GM19397 (cell line): ENCODE results near the gene PHLDB3.
"Not testable (repeated sequence)": the region's sequence is repeated elsewhere in the genome, so short reads cannot be mapped to it uniquely, and the experiment has no call there.

Source experiments
- ATAC-seq: cut with Tn5 transposase; IDR thresholded peaks from one replicate; pipeline ENCODE4 v1.9.1; 2021; ENCODE audit warnings: mild to moderate bottlenecking, moderate library complexity; ENCODE audit not compliant: unreplicated experiment

Gene PHLDB3

DNA sequence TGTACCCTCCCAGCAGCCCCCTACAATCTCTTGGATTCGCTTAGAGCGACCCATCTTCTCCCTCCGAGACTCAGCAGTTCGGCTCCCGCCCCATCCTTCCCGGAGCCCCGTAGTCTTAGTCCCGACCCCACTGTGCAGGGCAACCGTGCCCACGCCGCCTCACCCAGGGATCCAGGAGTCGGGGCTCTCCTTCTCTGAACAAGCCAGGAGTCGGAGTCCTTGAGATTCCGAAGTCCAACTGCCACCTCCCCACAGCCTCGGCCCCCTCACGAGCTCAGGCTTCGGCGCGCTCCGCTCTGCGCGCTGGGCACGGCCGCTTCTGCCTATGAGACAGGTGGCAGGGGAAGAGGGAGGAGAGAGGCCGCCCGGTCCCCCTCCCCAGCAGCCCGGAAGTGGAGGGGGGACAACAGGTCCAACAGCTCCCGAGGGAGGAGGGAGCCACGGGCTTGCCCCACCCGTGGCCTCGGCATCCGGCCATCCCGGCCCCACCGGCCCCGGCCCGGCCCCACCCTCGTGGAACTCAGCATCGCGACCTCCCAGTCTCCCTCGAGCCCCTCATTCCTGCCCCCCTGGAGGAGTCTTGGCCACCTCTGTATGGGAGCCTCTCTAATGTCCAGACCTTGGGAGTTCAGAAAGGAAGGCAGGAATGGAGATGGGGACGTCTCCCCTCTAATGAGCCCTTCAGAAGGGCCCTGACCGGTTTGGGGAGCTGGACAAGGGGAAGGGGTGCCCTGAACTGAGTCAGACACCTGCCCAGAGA lies at the start of gene PHLDB3:
Gene PHLDB3, minus strand, starts transcription at position 321 of the 760 bp plus-strand sequence. CDS start 628 bp downstream, outside the sequence.
- ATAC-seq, result peak; percentile 26

DNA sequence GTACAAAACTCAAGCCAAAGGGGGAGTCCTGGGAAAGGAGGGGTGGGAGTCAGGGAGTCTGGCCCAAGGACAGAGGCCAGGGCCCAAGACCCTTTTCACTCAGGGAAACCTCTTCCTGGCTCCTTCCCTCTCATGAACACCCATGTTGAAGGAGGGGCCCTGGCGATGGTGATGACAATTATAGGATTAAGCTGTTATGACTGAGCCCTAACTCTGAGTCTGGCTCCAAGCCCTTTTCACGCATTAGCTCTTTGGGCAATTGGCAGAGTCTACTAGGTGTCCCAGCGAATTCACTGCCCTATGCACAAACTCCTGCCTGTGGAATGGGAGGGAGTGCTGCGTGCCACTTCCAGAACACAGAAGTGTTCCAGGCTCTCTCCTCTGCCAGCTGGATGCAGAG lies 49.1 kb upstream of the PHLDB3 start:
- no peak for ATAC-seq

DNA sequence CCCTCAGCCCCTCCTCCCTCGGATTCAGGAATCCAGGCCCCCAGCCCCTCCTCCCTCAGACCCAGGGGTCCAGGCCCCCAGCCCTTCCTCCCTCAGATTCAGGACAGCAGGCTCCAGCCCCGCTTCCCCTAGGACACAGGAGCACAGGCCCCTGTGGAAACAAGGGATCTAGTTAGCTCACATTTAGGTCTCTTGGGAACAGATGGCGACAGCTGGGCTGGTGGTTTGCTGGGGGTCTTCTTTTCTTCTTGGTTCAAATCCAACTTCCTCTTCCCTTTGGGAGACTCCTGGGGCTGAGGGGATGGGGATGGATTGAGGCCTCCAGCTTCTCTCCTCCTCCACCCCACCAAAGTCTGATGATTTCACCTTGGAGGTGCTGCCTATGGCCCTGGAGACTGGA lies 48.1 kb upstream of the PHLDB3 start:
- ATAC-seq, result no peak

DNA sequence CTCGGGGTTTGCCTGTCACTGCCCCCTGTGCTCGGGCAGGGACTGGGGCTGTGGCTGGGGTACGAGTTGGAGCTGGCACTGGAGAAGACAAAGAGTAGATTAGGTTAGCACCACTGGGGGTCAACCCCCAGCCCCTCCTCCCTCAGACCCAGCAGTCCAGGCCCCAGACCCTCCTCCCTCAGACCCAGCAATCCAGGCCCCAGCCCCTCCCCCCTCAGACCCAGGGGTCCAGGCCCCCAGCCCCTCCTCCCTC lies 47.6 kb upstream of the PHLDB3 start:
- ATAC-seq, result no peak

DNA sequence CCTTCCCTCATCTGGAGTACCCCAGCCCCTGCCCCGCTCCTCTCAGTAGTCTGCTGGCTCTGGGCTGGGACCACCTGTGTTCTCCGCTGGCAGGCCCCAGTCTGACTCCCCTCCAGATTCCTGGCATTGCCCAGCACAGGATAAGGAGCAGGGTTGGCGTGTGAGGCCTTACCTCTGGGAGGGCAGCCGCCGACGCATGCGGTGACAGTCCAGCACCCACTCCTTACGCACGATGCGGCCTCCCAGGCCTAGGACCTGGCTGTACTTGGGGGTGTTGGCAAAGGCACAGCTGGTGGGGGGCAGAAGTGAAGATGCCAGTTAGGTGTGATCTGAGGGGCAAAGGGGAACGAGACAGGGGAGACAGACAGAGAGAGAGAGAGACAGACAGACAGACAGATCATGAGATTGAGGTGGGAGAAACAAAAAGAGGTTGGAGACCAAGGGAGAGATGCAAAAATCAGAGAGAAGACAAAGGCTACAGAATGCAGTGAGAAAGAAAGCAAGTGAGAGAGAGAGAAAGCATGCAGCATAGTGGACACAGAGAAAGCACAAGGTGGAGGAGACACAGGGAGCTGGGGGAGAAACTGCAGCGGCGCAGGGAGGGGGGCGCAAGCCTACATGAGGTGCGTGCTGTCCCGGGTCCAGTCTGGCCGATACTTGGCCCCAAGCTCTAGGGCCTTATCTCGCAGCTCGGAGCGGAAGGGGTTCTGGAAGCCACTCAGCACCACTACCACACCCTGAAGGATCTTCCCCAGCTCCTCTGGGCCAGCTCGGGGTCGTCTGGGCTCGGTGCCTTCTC lies 47.1 kb upstream of the PHLDB3 start:
- no peak for ATAC-seq

DNA sequence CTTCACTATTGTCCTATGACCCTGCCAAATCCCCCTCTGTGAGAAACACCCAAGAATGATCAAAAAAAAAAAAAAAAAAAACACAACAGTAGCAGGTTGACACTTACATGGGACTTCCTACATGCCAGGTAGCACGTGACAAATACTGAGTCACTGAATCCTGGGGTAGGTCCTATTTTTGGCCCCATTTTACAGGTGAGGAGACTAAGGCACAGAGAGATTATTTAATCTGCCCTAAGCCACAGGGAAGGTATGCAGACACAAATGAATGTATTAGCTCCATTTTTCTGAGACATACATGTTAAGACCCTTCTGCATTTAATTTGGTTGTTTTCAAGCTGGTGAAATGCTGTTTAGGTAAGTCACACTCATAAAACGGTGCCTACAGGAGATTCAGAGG lies 44.2 kb upstream of the PHLDB3 start:
- ATAC-seq, result no peak

DNA sequence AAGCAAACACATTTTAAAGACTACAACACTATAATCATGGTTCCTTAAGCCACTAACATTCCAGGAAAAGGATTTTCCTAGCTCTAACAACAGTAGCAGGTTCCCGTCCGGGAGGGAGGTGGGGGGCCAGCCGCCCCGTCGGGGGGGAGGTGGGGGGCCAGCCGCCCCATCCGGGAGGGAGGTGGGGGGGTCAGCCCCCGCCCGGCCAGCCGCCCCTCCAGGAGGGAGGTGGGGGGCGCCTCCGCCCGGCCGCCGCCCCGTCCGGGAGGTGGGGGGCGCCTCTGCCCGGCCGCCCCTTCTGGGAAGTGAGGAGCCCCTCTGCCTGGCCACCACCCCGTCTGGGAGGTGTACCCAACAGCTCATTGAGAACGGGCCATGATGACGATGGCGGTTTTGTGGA lies 43.4 kb upstream of the PHLDB3 start:
- ATAC-seq, result not testable (repeated sequence)

DNA sequence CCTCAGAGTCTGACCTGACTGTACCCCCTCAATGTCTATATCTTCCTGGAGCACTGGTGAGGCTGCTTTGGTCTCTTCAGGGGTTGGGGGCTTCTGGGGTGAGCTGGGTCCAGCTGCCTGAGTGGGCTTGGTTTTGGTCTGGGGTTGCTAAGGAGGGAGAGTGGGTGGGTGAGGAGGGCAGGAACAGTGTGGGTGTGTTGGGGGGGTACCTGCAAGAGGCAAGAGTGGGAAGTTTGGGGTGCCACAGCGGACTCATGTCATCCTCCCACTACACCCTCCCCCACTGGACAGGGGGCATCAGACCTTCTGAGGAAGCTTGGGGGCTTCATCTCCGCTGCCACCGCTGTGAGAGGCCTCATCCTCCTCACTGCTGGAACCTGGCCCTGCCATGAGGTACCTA lies 42.0 kb upstream of the PHLDB3 start:
- no peak for ATAC-seq

DNA sequence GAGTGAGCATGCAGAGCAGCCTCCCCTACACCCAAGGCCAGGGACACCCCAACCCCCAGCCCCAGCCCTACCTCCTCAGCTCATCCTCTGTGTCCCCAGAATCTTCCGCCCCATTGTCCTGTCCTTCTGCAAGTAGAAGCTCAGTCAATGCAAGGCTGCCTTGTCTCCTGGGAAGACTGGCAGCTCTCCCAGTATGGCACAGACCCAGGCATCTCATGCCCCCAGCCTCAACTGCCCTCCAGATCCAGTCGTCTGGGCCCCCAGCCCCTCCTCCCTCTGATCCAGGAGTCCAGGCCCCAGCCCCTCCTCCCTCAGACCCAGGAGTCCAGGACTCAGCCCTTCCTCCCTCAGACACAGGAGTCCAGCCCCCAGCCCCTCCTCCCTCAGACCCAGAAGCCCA lies 41.4 kb upstream of the PHLDB3 start:
- ATAC-seq, result no peak

DNA sequence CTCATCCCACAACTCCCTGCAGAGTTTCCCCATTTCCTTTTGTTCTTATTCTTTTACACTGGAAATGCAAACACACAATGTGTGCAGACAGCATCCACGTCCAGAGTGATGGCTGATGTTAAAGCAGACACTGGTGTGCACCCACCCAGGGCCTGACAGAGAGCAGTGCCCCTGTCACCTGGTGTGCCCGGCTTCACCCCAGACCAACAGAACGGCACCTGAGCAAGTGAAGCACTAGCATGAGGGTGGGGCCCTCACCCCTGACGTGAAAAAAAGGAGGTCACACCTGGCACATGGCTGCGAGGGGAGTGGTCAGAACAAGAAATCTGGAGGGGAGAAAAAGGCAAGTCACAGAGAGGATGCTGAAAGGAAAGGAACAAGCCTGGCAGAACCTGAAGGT lies 40.7 kb upstream of the PHLDB3 start:
- ATAC-seq, result no peak

DNA sequence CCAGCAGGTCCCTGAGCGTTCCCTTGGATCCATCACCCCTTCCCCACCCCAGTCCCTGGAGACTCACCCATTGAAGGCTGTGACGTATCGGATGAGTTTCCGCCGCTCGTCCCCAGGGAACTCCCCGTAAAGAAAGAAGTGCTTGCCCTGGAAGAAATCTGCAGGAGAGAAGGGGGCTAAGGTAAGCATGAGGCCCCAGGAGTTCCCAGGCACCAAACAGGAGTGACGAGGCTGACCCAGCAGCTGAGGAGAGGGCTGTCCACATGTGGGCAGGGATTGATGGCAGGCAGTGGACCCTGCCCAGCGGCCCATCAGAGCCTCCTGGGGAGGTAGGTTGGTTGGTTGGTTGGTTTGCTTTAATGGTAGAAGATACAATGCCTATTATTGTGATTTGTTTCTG lies 39.5 kb upstream of the PHLDB3 start:
- no peak for ATAC-seq

DNA sequence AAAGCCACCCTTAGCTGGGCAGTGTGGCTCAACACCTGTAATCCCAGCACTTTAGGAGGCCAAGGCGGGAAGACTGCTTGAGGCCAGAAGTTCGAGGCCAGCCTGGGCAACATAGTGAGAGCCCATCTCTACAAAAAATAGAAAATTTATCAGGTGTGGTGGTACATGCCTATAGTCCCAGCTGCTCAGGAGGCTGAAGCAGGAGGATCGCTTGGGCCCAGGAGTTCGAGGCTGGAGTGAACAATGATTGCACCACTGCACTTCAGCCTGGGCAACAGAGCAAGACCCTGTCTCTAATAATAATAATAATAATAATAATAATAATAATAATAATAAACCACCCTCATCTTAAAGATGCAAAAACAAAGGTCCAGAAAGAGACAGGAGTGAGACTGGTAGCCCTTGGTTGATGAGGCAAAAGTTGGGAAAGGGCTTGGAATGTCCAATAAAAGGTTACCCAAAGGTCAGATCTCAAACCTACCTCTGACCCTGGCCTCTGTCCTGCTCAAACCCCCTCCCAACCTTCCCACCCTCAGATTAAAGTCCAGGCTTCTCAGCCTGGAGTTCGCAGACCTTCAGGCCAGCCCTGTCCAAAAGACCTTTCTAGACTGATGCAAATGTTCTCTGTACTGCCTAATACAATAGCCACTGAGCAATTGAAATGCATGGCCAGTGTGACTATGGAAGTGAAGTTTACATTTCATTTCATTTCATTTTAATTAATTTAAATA lies 37.5 kb upstream of the PHLDB3 start:
- ATAC-seq, result no peak

DNA sequence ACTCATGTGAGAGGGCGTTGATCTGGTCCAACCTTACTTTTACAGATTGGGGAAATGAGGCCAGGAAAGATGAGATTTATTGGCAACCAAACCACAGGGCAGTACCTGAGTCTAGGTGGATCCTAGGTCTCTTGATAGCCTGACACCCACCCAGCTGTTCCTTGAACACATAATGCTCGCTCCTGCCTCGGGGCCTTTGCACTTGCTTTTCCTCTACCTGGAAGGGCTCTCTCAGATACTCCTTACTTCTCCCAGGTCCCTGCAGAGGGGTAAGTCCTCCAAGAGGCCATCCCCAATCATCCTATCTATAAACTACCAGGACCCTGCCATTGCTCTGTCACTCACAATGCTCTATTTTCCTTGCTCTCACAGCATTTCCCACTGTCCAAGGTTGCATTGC lies 35.8 kb upstream of the PHLDB3 start:
- ATAC-seq, result no peak

DNA sequence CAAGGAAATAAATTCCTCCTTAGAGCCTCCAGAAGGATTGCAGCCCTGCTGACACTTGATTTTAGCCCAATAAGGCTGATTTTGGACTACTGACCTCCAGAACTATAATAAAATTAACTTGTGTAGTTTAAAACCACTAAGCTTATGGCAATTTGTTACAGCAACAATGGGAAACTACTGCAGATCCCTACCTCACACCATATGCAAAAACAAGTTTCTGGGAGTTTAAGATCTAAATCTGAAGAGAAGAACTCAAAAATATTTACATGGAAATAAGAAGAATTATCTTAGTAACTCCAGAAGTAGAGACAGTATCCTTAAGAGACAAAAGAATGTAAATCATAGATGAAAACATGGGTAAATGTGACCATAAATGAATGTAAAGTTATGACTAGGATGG lies 34.4 kb upstream of the PHLDB3 start:
- no peak for ATAC-seq

DNA sequence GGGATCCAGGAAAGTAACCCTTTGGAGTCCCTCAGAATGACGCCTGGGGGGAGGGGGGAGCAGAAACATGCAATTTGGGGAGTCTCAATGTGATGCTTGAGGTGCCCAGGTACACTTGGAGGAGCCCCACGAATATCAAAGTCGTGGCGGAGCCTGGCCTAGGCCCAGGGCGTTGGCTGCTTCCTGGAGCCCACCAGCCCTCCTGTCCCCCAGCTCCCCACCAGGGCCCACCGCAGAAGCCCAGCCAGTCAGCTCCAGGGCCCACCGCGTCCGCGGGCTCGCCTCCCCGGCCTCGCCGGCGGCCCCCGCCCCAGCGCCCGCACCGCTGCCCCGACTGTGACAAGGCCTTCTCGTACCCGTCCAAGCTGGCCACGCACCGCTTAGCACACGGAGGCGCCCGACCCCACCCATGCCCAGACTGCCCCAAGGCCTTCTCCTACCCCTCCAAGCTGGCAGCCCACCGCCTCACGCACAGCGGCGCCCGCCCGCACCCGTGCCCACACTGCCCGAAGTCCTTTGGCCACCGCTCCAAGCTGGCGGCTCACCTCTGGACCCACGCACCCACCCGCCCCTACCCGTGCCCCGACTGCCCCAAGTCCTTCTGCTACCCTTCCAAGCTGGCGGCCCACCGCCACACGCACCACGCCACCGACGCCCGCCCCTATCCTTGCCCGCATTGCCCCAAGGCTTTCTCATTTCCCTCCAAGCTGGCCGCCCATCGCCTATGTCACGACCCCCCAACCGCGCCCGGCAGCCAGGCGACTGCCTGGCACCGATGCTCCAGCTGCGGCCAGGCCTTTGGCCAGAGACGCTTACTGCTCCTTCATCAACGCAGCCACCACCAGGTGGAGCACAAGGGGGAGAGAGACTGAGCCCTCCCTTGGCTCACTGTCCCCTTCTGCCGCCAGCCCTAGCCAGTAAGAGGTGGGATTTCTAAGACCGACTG lies 30.5 kb upstream of the PHLDB3 start:
- ATAC-seq, result no peak

DNA sequence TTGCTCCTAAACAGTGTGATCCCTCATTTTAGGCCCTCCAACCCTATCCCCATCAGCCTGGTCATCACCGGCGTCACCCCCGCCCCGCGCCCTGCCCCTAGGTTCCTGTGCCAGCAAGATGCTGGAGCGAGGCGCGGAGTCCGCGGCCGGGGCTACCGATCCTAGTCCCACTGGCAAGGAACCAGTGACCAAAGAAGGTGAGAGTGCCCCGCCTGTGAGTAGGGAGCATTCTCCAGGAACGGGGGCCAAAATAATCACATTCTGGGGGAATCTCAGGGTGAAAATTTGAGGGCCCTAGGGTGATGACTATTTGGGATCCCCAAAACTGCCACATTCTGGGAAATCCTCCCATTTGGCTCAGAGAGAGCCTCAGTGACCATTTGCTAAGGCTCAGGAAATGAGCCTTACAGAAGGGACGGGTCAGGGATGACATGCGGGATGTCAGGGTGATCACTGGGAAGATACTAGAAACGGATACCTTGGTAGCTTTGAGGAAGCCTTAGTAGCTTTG lies 29.8 kb upstream of the PHLDB3 start:
- no peak for ATAC-seq

DNA sequence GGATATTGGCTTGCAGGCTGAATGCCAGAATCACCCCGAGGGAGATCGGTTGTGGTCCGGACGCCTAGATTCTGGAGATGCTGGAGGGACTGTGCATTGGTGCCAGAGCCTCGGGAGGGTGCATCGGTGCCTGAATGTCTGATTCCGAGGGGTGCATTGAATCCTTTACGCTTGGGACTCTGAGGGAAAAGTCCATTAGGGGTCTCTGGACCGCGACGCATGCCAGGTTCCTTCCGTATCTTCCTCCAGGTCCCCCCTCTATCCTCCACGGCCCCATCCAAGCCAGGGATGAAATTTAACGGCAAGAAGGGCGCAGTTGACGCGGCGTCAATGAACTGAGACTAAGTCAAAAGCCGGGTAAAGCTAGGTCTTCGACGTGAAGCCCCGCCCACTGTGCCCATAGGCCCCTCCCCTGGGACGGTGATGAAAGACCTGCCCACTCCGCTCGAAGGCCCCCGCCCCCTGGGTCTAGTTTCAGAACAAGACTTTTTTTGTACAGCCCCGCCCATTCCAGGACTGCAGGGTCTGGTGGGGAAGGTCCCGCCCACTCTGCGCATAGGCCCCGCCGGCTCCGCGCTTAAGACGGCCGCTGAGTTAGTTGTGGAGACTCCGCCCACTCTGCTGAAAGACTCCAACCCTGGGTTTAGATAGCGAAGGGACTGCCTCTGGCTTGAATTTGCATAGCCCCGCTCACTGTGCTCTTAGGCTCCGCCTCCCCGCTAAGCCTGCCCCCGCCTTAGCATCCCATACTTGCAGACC lies 29.2 kb upstream of the PHLDB3 start:
- peak; percentile 48 for ATAC-seq

DNA sequence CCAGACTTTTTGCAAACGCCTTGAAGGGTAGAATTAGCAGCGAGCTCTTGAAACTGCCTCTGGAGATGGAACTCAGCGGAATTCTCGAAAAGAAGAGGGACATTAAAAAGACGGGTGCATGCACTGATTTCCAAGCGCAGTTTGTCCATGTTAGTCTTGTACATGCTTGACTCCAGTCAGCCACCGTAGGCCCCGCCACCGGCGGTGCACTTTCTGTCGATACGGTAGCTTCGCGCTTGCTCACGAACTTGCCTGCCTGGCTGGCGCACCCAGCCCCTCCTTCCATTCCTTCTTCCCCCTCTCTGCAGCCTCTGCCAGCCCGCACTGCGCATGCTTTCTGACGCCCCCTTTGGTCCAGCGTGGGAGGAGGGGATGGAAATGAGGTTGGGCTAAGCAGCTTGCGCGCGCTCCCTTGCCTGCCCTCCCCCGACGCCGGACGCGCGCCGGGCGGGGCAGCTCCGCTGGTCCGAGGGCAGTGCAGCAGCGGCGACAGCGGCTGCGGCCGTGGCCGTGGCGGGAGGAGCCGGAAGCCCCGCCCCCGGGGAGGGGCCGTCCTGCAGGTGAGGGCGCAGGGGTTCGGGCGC lies 28.5 kb upstream of the PHLDB3 start, which contains the start of gene ZNF575:
Gene ZNF575, plus strand, starts transcription at position 227 of the 584 bp plus-strand sequence. CDS start 1,235 bp downstream, outside the sequence.
- peak; percentile 63 for ATAC-seq

DNA sequence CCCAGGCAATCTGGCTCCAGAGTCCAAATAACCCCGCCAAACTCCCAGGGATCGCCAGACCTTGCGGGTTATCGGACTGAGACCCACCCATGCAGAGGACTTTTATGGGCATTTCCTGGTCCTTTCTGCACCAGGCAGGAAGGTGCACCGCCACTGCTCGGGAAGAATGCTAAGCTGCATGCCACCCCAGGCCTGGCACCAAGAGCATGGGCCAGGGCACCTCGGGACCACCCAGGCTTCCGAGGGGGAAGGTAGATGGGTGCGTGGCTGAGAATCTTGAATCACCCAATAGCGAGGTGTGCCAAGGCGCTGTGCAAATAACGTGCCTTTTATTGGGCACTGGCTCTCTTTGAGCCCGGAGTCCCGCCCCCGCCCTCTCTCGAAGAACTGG lies 28.0 kb upstream of the PHLDB3 start:
- peak; percentile 13 for ATAC-seq
